Endothelial cell (in vitro differentiated cells): ENCODE results near the gene CERK. TPM values are rescaled to one million over a fixed set of nuclear protein-coding genes. Genes with fewer than 3 reads are reported as not detected.
A peak's percentile ranks its signal among the peaks of the same experiment; 100 is the strongest.

Experiments
- DNase-seq: peaks from one replicate; pipeline ENCODE4 v3.0.0; 2021; ENCODE audit warnings: low spot score
- H3K27ac Mint-ChIP-seq: one replicate; pipeline ENCODE4 v1.8.0; 2021; ENCODE audit warnings: mixed read lengths, inconsistent platforms; ENCODE audit not compliant: unreplicated experiment
- H3K27me3 Mint-ChIP-seq: one replicate; pipeline ENCODE4 v1.8.0; 2021; ENCODE audit warnings: mild to moderate bottlenecking, moderate library complexity, mixed read lengths, inconsistent platforms; ENCODE audit not compliant: unreplicated experiment
- H3K36me3 Mint-ChIP-seq: one replicate; pipeline ENCODE4 v1.8.0; 2021; ENCODE audit warnings: mild to moderate bottlenecking, low read depth, mixed read lengths, inconsistent platforms; ENCODE audit not compliant: unreplicated experiment
- H3K4me1 Mint-ChIP-seq: one replicate; pipeline ENCODE4 v1.8.0; 2021; ENCODE audit warnings: mild to moderate bottlenecking, mixed read lengths, inconsistent platforms; ENCODE audit not compliant: unreplicated experiment
- H3K4me3 Mint-ChIP-seq: one replicate; pipeline ENCODE4 v1.8.0; 2021; ENCODE audit warnings: mild to moderate bottlenecking, mixed read lengths, inconsistent platforms; ENCODE audit not compliant: unreplicated experiment
- H3K9me3 Mint-ChIP-seq: one replicate; pipeline ENCODE4 v1.8.0; 2021; ENCODE audit warnings: mixed read lengths, inconsistent platforms; ENCODE audit not compliant: unreplicated experiment
- total RNA-seq: library from RNA; stranded (reverse); fragmentation: NEBNext Ultra II Directional; extraction: Animal tissue kit (Norgen Biotek cat#: 25700); gene quantifications from one replicate; pipeline ENCODE4 v1.2.1, GENCODE V29; 2021; ENCODE audit not compliant: unreplicated experiment
- TF ChIP-seq, protein P1 (sequence below): fragments of 200-600 bp; sonication (generic); IDR thresholded peaks from one replicate; pipeline ENCODE4 v1.5.0; 2021; ENCODE audit warnings: antibody characterized with exemption; ENCODE audit not compliant: unreplicated experiment

Gene CERK
- total RNA-seq, 1 donor from 2014 or later: 57.7 TPM

DNA sequence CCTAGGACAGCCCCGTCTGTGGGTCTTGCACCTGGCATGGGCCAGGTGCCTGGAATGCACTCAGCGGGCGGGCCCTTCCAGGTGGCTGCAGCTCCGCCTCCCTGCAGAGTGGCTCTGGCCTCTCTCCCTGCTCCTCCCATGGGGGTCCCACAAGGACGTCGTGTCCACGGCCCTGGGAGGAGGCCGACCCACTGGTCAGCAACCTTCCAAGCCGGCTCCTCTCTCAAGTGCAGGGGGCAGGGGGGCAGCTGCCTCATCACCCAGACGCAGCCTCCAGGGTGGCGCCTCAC, 41.9 kb downstream of the CERK start:
- Mint-ChIP-seq H3K4me3 (no peak overlapping the region), H3K36me3 (peaks cover 33% of the 10 kb centered on the region), H3K27ac (no peak overlapping the region), H3K27me3 (no peaks in the 10 kb centered on the region), H3K4me1 (no peaks in the 10 kb centered on the region), H3K9me3 (no peaks in the 10 kb centered on the region)
- DNase-seq: no peak
- TF ChIP-seq, protein P1, sequence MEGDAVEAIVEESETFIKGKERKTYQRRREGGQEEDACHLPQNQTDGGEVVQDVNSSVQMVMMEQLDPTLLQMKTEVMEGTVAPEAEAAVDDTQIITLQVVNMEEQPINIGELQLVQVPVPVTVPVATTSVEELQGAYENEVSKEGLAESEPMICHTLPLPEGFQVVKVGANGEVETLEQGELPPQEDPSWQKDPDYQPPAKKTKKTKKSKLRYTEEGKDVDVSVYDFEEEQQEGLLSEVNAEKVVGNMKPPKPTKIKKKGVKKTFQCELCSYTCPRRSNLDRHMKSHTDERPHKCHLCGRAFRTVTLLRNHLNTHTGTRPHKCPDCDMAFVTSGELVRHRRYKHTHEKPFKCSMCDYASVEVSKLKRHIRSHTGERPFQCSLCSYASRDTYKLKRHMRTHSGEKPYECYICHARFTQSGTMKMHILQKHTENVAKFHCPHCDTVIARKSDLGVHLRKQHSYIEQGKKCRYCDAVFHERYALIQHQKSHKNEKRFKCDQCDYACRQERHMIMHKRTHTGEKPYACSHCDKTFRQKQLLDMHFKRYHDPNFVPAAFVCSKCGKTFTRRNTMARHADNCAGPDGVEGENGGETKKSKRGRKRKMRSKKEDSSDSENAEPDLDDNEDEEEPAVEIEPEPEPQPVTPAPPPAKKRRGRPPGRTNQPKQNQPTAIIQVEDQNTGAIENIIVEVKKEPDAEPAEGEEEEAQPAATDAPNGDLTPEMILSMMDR: no peak

DNA sequence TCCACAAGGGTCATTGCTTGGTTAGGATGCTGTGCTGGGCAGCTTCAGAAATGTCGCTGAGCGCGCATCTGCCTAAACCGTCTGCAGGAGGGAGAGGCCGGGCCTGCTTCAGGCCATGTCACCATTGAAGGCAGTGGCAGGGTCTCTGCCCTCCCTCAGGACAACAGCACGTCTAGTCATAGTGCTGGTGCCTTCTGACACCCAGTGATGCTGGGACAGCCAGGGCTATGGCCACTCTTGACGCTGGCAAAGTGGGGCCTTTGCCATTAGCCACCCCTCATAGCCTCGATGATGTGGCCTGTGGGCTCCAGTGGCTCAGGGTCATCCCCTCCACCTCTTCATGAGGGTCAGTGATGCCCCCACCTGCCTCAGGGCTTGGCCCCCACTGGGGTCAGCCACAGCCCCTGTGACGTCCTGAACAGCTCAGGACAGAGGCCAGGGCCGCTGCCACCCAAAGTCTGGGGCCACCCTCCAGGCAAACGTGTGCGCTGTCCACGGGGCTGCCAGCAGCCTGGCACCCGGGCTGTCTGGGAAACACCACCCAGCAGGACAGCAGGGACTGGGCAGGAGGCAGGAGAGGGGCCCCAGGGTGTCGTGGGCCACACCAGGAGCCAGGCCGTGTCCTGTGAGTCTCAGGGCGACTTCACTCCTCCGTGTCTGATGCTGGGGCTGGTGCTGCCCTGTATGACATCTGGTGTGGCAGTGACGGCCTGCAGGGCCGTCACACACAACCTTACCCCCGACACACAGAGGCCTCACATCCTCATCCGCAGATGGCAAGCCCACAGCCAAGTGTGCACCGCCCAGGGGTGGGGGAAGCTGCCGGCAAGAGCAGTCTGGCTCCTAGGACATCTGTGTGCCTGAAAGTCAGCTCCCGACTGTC, 42.5 kb downstream of the CERK start:
- no peak overlapping the region for H3K27ac Mint-ChIP-seq
- TF ChIP-seq, protein P1: no peak

DNA sequence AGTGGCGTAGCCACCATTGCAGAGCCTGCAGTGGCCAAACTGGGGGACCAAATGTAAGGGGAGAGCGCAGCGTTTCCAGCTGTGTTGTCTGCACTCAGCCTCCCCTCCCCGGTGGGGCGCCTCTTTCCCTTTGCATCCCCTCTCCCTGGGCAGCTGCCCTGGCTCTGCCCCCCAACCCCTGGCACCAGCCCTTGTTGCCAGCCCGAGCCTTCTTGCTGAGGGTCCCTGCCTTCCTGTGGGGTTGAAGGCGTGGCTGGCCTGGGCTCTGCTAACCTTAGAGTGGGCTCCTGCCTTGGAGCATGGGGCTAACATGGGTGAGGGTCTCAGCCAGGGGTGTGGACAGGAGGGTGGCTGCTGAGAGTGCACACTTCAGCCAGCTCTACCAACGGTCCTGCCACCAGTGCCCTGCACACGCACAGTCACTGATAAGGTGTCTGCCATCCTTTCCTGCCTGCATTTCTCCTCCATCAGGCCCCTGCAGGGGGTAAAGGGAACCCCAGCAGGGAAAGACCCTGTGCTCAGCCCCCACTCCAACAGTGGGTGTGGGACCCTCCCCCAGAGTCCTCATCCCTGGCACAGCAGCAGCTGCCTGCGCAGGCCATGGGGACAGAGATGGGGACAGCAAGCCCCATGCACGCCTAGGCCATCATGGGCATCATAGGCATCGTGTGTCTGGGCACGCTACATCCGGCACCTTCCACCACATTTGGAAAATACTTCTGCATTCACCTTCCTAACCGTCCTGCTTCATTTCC, 43.5 kb downstream of the CERK start:
- peak overlapping the region; percentile 9 for H3K4me3 Mint-ChIP-seq
- H3K4me1 Mint-ChIP-seq: no peaks in the 10 kb centered on the region
- peaks cover 39% of the 10 kb centered on the region for H3K36me3 Mint-ChIP-seq
- no peak overlapping the region for H3K27ac Mint-ChIP-seq
- no peaks in the 10 kb centered on the region for H3K9me3 Mint-ChIP-seq
- TF ChIP-seq, protein P1: no peak
- no peak for DNase-seq
- H3K27me3 Mint-ChIP-seq: no peaks in the 10 kb centered on the region

More for the DNA sequence above, 42.5 kb downstream of the CERK start:
- Mint-ChIP-seq H3K4me3 (no peak overlapping the region), H3K27me3 (no peaks in the 10 kb centered on the region), H3K36me3 (peaks cover 35% of the 10 kb centered on the region), H3K9me3 (no peaks in the 10 kb centered on the region), H3K4me1 (no peaks in the 10 kb centered on the region)
- no peak for DNase-seq

DNA sequence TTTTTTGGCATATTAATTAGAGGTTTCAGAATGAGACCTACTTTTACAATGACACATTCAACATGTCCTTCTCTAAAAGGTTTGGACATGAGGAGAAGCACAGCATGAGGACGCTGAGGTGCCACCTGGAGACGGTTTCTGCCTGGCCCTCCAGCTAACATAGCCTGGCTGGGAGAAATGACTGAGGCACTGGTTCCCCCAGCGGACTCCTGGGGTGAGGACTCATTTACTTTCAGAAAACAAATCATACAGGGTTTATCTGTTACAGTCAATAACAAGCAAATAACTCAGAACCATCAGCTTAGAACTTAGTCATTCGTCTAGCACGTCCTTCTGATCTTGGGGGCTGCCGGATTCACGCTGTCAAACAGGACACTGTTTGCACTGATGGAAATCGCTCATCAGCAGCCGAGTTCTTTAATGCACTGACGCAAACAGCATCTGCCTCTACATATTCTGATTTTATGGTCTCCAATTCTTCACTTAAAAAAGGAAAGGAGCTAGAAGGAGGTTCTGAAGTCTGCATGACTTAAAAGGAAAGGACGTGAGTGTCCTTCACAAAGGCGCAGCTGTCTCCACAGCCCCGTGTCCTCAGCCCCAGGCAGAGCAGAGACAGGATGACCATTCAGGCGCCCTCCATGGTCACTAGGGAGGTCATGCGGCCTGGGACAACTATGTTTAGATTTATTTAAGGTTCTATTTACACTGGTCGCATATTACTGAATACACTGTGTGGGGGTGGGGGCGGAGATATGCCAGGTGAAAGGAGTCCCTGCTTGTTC, 44.2 kb downstream of the CERK start:
- no peak overlapping the region for H3K27ac Mint-ChIP-seq

More for the DNA sequence above, 44.2 kb downstream of the CERK start:
- TF ChIP-seq, protein P1: no peak
- Mint-ChIP-seq H3K9me3 (no peaks in the 10 kb centered on the region), H3K4me3 (no peak overlapping the region), H3K27me3 (no peaks in the 10 kb centered on the region), H3K4me1 (no peaks in the 10 kb centered on the region), H3K36me3 (peaks cover 41% of the 10 kb centered on the region)
- no peak for DNase-seq
